Neural progenitor cell (in vitro differentiated cells): ENCODE data around the gene SLC25A34. TPM values are rescaled to one million over a fixed set of nuclear protein-coding genes. Genes with fewer than 3 reads are reported as not detected.

Experiments
- DNase-seq: peaks from one replicate; pipeline ENCODE4 v3.0.0-alpha.2; 2016; ENCODE audit warnings: low spot score
- H2AFZ ChIP-seq: fragments of 200-600 bp; sonication (generic); replicated peaks from 2 replicates; pipeline ENCODE4 v1.6.1; 2016; ENCODE audit warnings: antibody characterized with exemption
- H3F3A ChIP-seq: fragments of 200-600 bp; sonication (generic); 2 replicates; pipeline ENCODE4 v1.6.1; 2016; ENCODE audit warnings: antibody characterized with exemption, low read depth
- H3K27ac ChIP-seq: fragments of 200-600 bp; sonication (generic); 2 replicates; pipeline ENCODE4 v1.5.1; 2016; ENCODE audit warnings: mild to moderate bottlenecking
- H3K27me3 ChIP-seq: fragments of 200-600 bp; sonication (generic); 2 replicates; pipeline ENCODE4 v1.6.1; 2016; ENCODE audit warnings: mild to moderate bottlenecking, moderate library complexity
- H3K36me3 ChIP-seq: fragments of 200-600 bp; sonication (generic); 2 replicates; pipeline ENCODE4 v1.5.1; 2016
- H3K4me1 ChIP-seq: fragments of 200-600 bp; sonication (generic); 2 replicates; pipeline ENCODE4 v1.6.1; 2016; ENCODE audit warnings: mixed run types
- H3K4me2 ChIP-seq: fragments of 200-600 bp; sonication (generic); 2 replicates; pipeline ENCODE4 v1.6.1; 2016
- H3K4me3 ChIP-seq: fragments of 200-600 bp; sonication (generic); 2 replicates; pipeline ENCODE4 v1.5.1; 2016
- H3K79me2 ChIP-seq: fragments of 200-600 bp; sonication (generic); 2 replicates; pipeline ENCODE4 v1.6.1; 2016; ENCODE audit warnings: low read depth
- H3K9ac ChIP-seq: fragments of 200-600 bp; sonication (generic); 2 replicates; pipeline ENCODE4 v1.6.1; 2016
- H3K9me3 ChIP-seq: fragments of 200-600 bp; sonication (generic); 2 replicates; pipeline ENCODE4 v1.5.1; 2016; ENCODE audit warnings: low read depth
- H4K20me1 ChIP-seq: fragments of 200-600 bp; sonication (generic); 2 replicates; pipeline ENCODE4 v1.6.1; 2016; ENCODE audit warnings: low read depth
- H3K27ac Mint-ChIP-seq: 3 replicates; pipeline ENCODE4 v1.8.0; 2021; ENCODE audit warnings: mixed read lengths
- H3K27me3 Mint-ChIP-seq: 2 replicates; pipeline ENCODE4 v1.8.0; 2022; ENCODE audit warnings: low read depth, mild to moderate bottlenecking, inconsistent platforms, moderate library complexity, mixed read lengths; ENCODE audit not compliant: insufficient read depth
- H3K36me3 Mint-ChIP-seq: 3 replicates; pipeline ENCODE4 v1.8.0; 2021; ENCODE audit warnings: mixed read lengths
- H3K4me1 Mint-ChIP-seq: 3 replicates; pipeline ENCODE4 v1.8.0; 2021; ENCODE audit warnings: mixed read lengths
- H3K4me3 Mint-ChIP-seq: 3 replicates; pipeline ENCODE4 v1.8.0; 2021; ENCODE audit warnings: mild to moderate bottlenecking, moderate library complexity, mixed read lengths
- H3K9me3 Mint-ChIP-seq: 3 replicates; pipeline ENCODE4 v1.8.0; 2020; ENCODE audit warnings: mixed read lengths
- EZH2 ChIP-seq: fragments of 200-600 bp; sonication (generic); IDR thresholded peaks from 2 replicates; pipeline ENCODE4 v1.6.1; 2017; ENCODE audit warnings: antibody characterized with exemption, mild to moderate bottlenecking, moderate library complexity
- EZH2phosphoT487 ChIP-seq: fragments of 200-600 bp; sonication (generic); IDR thresholded peaks from 2 replicates; pipeline ENCODE4 v1.6.1; 2017; ENCODE audit warnings: antibody characterized with exemption
- total RNA-seq: library from RNA; depleted of rRNA; stranded (reverse); fragments of >200 nt; gene quantifications from 2 replicates; pipeline ENCODE4 v1.2.3, GENCODE V29; 2015; ENCODE audit warnings: low replicate concordance
- TF ChIP-seq, protein P1 (sequence below): fragments of 200-600 bp; sonication (generic); IDR thresholded peaks from 2 replicates; pipeline ENCODE4 v1.5.1; 2017; ENCODE audit warnings: antibody characterized with exemption, mild to moderate bottlenecking

The SLC25A34 gene
- total RNA-seq, 1 donor from 2014 or later = 0.34 TPM

DNA sequence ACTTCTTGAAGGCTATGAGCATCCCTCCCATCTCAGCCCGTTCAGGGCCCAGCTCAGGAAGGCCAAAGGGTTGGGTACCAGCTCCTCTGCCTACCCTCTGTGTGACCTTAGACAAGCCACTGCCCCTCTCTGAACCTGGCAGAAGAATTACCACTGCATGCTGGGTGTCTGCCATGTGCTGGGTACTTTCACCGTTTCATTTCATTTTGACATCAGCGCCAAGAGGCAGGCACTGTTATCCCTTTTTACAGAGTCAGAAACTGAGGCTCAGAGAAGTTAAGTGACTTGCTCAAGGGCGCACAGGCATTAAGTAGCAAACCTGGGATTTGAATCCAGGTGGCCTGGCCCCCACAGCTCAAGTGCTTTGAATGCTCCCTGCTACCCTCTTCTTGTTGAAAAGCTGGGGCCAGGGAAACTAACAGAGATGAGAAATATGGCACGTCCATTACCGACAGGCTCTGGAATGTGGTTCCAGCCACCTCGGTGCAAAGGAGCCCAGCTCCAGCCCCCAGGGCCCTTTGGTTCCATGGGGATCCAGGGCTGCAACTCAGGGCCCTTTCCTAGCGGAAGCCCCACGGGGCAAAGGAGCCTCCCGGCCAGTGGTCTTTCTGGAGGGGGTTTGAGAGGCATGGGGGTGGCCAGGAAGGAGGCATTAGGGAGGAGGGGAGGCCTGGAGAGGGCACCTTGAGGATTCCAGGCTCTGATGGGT is 12.8 kb downstream of the SLC25A34 start:
- H3K27ac ChIP-seq = no peak overlapping the region
- H3K4me3 ChIP-seq = no peak overlapping the region
- no peak overlapping the region for H3K9ac ChIP-seq
- Mint-ChIP-seq H3K4me1 (peaks cover 6% of the 10 kb centered on the region), H3K4me3 (no peak overlapping the region), H3K27ac (no peak overlapping the region), H3K27me3 (peaks cover 2% of the 10 kb centered on the region), H3K36me3 (no peaks in the 10 kb centered on the region), H3K9me3 (no peaks in the 10 kb centered on the region)
- no peaks in the 10 kb centered on the region for H3F3A ChIP-seq
- no peaks in the 10 kb centered on the region for H3K27me3 ChIP-seq
- H2AFZ ChIP-seq = no peak overlapping the region
- TF ChIP-seq EZH2phosphoT487 (no peak), EZH2 (no peak)
- TF ChIP-seq, protein P1, sequence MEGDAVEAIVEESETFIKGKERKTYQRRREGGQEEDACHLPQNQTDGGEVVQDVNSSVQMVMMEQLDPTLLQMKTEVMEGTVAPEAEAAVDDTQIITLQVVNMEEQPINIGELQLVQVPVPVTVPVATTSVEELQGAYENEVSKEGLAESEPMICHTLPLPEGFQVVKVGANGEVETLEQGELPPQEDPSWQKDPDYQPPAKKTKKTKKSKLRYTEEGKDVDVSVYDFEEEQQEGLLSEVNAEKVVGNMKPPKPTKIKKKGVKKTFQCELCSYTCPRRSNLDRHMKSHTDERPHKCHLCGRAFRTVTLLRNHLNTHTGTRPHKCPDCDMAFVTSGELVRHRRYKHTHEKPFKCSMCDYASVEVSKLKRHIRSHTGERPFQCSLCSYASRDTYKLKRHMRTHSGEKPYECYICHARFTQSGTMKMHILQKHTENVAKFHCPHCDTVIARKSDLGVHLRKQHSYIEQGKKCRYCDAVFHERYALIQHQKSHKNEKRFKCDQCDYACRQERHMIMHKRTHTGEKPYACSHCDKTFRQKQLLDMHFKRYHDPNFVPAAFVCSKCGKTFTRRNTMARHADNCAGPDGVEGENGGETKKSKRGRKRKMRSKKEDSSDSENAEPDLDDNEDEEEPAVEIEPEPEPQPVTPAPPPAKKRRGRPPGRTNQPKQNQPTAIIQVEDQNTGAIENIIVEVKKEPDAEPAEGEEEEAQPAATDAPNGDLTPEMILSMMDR = no peak
- H3K36me3 ChIP-seq = no peaks in the 10 kb centered on the region
- no peaks in the 10 kb centered on the region for H4K20me1 ChIP-seq
- no peaks in the 10 kb centered on the region for H3K4me1 ChIP-seq
- DNase-seq = no peak
- no peaks in the 10 kb centered on the region for H3K79me2 ChIP-seq
- H3K4me2 ChIP-seq = no peak overlapping the region
- no peaks in the 10 kb centered on the region for H3K9me3 ChIP-seq

DNA sequence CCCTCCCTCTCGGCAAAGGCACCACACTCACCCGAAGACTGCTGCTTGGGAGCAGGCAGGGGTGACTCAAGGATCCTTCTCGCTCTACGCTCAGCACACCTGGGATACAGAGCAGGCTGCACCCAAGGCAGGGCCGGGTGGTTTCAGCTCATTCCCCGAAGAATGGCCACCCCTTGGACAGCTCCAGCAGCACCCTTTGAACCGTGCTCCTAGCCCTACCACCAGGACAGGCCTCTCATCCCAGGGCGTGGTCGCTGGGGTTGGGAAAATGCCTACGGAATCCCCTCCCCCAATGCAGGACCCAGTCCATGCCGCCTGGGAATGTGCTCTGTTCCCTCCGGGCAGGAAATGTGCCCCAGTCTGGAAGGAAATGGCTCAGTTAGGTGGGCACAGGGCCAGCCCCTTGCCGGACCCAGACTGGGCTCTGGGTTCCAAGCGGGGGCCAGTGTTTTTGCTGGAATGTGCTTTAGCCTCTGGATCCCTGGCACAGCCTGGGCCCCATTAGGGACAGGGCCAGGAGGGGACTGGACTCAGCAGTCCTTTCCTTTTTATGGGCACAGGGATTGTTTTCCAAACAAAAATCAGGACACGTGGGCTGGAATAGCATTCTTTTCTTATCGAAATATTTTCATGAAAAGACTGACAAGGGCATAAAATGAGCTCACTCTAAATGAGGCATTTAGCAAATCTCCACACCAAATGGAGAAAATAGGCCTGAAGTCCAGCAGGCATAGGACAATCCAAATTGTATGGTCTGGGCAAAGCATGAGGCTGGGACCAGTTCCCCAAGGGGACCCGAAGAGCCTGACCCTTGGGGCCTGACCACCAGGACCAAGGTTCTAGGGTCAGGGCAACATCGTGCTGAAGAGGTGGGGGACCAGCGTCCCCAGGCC is 13.6 kb downstream of the SLC25A34 start:
- no peaks in the 10 kb centered on the region for H3K79me2 ChIP-seq
- Mint-ChIP-seq H3K27ac (no peak overlapping the region), H3K36me3 (no peaks in the 10 kb centered on the region), H3K4me3 (no peak overlapping the region), H3K27me3 (peaks cover 2% of the 10 kb centered on the region), H3K4me1 (peaks cover 6% of the 10 kb centered on the region), H3K9me3 (no peaks in the 10 kb centered on the region)
- H3K4me1 ChIP-seq = no peaks in the 10 kb centered on the region
- no peak overlapping the region for H3K4me2 ChIP-seq
- H3K27me3 ChIP-seq = no peaks in the 10 kb centered on the region
- H4K20me1 ChIP-seq = no peaks in the 10 kb centered on the region
- no peaks in the 10 kb centered on the region for H3F3A ChIP-seq
- H3K9ac ChIP-seq = no peak overlapping the region
- no peak overlapping the region for H2AFZ ChIP-seq
- no peaks in the 10 kb centered on the region for H3K9me3 ChIP-seq
- TF ChIP-seq EZH2phosphoT487 (no peak), EZH2 (no peak)
- TF ChIP-seq, protein P1 = no peak
- H3K27ac ChIP-seq = no peak overlapping the region
- H3K4me3 ChIP-seq = no peak overlapping the region
- no peak for DNase-seq
- no peaks in the 10 kb centered on the region for H3K36me3 ChIP-seq

DNA sequence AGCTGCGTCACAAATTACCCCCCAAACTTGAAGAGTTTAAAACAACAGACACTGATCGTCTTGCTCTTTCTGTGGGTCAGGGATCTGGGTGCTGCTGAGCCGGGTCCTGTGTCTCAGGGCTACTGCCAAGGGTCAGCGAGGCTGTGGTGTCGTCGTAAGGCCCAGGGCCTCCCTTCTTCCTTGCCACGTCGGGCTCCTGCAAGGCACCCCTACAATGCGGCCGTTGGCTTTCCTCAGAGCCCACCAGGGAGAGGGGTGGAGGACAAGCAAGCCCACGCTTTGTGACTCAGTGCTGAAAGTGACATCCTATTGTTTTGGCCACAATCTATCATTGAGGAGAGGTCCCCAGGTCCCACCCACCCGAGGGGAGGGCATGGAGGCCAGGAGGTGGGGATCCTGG is 14.9 kb downstream of the SLC25A34 start:
- no peaks in the 10 kb centered on the region for H3K9me3 ChIP-seq
- H3F3A ChIP-seq = peaks cover 6% of the 10 kb centered on the region
- H3K9ac ChIP-seq = no peak overlapping the region
- H3K27ac ChIP-seq = no peak overlapping the region
- no peak for DNase-seq
- H3K79me2 ChIP-seq = no peaks in the 10 kb centered on the region
- H3K4me3 ChIP-seq = no peak overlapping the region
- peaks cover 10% of the 10 kb centered on the region for H3K27me3 ChIP-seq
- peaks cover 9% of the 10 kb centered on the region for H3K4me1 ChIP-seq
- TF ChIP-seq EZH2 (no peak), EZH2phosphoT487 (no peak)
- TF ChIP-seq, protein P1 = no peak
- Mint-ChIP-seq H3K4me3 (no peak overlapping the region), H3K4me1 (peaks cover 16% of the 10 kb centered on the region), H3K27me3 (peaks cover 6% of the 10 kb centered on the region), H3K27ac (peak overlapping the region; percentile 72), H3K9me3 (no peaks in the 10 kb centered on the region), H3K36me3 (no peaks in the 10 kb centered on the region)
- no peak overlapping the region for H2AFZ ChIP-seq
- no peaks in the 10 kb centered on the region for H4K20me1 ChIP-seq
- no peak overlapping the region for H3K4me2 ChIP-seq
- H3K36me3 ChIP-seq = no peaks in the 10 kb centered on the region
